HG03457 (cell line): ENCODE measurements around the gene EPG5.
"Not testable (repeated sequence)": the region's sequence is repeated elsewhere in the genome, so short reads cannot be mapped to it uniquely, and the experiment has no call there.

Experiments
- ATAC-seq: cut with Tn5 transposase; IDR thresholded peaks from one replicate; pipeline ENCODE4 v1.9.1; 2021; ENCODE audit warnings: moderate number of reproducible peaks; ENCODE audit not compliant: unreplicated experiment

EPG5 gene

GRCh38 chr18:45839414-45840395 lies 127.4 kb downstream of the EPG5 start:
- no peak for ATAC-seq

- ATAC-seq, result no peak
Observed at GRCh38 chr18:45838302-45839070, 128.6 kb downstream of the EPG5 start.

GRCh38 chr18:45837283-45838070 lies 129.7 kb downstream of the EPG5 start:
- no peak for ATAC-seq

- no peak for ATAC-seq
Observed at GRCh38 chr18:45836242-45837205, 130.6 kb downstream of the EPG5 start.

GRCh38 chr18:45835057-45835636 lies 132.0 kb downstream of the EPG5 start:
- no peak for ATAC-seq

GRCh38 chr18:45834306-45834705 lies 132.8 kb downstream of the EPG5 start:
- ATAC-seq, result no peak

GRCh38 chr18:45833846-45834245 lies 133.3 kb downstream of the EPG5 start:
- no peak for ATAC-seq

GRCh38 chr18:45830917-45831316 lies 136.2 kb downstream of the EPG5 start:
- no peak for ATAC-seq

- no peak for ATAC-seq
Observed at GRCh38 chr18:45829855-45830254, 137.3 kb downstream of the EPG5 start.

- no peak for ATAC-seq
Observed at GRCh38 chr18:45828917-45829811, 138.0 kb downstream of the EPG5 start.

GRCh38 chr18:45826716-45827115 lies 140.4 kb downstream of the EPG5 start:
- ATAC-seq, result not testable (repeated sequence)

- ATAC-seq, result no peak
Observed at GRCh38 chr18:45826084-45826483, 141.0 kb downstream of the EPG5 start.

GRCh38 chr18:45825258-45826044 lies 141.7 kb downstream of the EPG5 start, which contains the start of gene SIGLEC15:
TSS of gene SIGLEC15 (plus strand) at chr18:45825675. CDS start at chr18:45825729, 54 bp downstream.
- no peak for ATAC-seq

- ATAC-seq, result no peak
Observed at GRCh38 chr18:45821711-45822110, 145.4 kb downstream of the EPG5 start.

GRCh38 chr18:45821026-45821425 lies 146.1 kb downstream of the EPG5 start:
- ATAC-seq, result no peak

GRCh38 chr18:45820106-45820745 lies 146.9 kb downstream of the EPG5 start:
- no peak for ATAC-seq

- not testable (repeated sequence) for ATAC-seq
Observed at GRCh38 chr18:45818765-45819164, 148.4 kb downstream of the EPG5 start.
